IMR-90 (cell line): ENCODE data around the gene DCAF5. TPM values are rescaled to one million over a fixed set of nuclear protein-coding genes. Genes with fewer than 3 reads are reported as not detected.
A peak's percentile ranks its signal among the peaks of the same experiment; 100 is the strongest.

ENCODE experiments used
- ATAC-seq: fragments of 200-7000 bp; cut with Tn5 transposase; 2 replicates; pipeline ENCODE4 v1.9.1; 2020; ENCODE audit warnings: low read depth, mild to moderate bottlenecking, moderate library complexity
- BruUV-seq: library from RNA; stranded (reverse); fragments of 400-500 nt; replicated peaks from 2 replicates; lab custom pipeline; 2021; lab: Mats Ljungman, UMichigan
- CTCF ChIA-PET: fragments of 300-600 bp; formaldehyde crosslinking; extraction: SDS; loops from one replicate; lab custom pipeline; 2021; ENCODE audit warnings: antibody characterized with exemption; lab: Yijun Ruan, JAX
- POLR2A ChIA-PET: fragments of 300-600 bp; sonication (Branson Sonifier 250); formaldehyde crosslinking; loops from one replicate; lab custom pipeline; 2022; ENCODE audit warnings: antibody characterized with exemption; ENCODE audit not compliant: unreplicated experiment; lab: Charles Lee
- DNase-seq: peaks from one replicate; pipeline ENCODE4 v3.0.0; 2013
- H2AFZ ChIP-seq: replicated peaks from 2 replicates; pipeline ENCODE3; 2013; ENCODE audit warnings: low read length, mild to moderate bottlenecking; ENCODE audit not compliant: poor library complexity
- H2AK5ac ChIP-seq: 2 replicates; pipeline ENCODE4 v1.6.1; 2013; ENCODE audit warnings: low read depth, low read length, inconsistent platforms
- H2AK9ac ChIP-seq: replicated peaks from 2 replicates; pipeline ENCODE3; 2013; ENCODE audit warnings: mild to moderate bottlenecking, low read depth, low read length, moderate library complexity; ENCODE audit not compliant: poor library complexity
- H2BK120ac ChIP-seq: 2 replicates; pipeline ENCODE4 v1.6.1; 2013; ENCODE audit warnings: low read depth, low read length, inconsistent platforms
- H2BK15ac ChIP-seq: 3 replicates; pipeline ENCODE4 v1.6.1; 2013; ENCODE audit warnings: low read depth, low read length, inconsistent platforms
- H2BK20ac ChIP-seq: 2 replicates; pipeline ENCODE4 v1.6.1; 2013; ENCODE audit warnings: low read depth, mild to moderate bottlenecking, inconsistent platforms, low read length, moderate library complexity
- H2BK5ac ChIP-seq: 2 replicates; pipeline ENCODE4 v1.6.1; 2013; ENCODE audit warnings: mild to moderate bottlenecking, low read depth, low read length, inconsistent platforms; ENCODE audit not compliant: poor library complexity, severe bottlenecking
- H3K14ac ChIP-seq: replicated peaks from 2 replicates; pipeline ENCODE4 v1.6.1; 2013; ENCODE audit warnings: low read depth, low read length, inconsistent platforms
- H3K18ac ChIP-seq: 2 replicates; pipeline ENCODE4 v1.6.1; 2013; ENCODE audit warnings: low read depth, low read length, control low read depth
- H3K23ac ChIP-seq: 2 replicates; pipeline ENCODE4 v1.6.1; 2013; ENCODE audit warnings: low read depth, low read length, inconsistent platforms
- H3K27ac ChIP-seq: 2 replicates; pipeline ENCODE4 v1.5.1; 2013; ENCODE audit warnings: mild to moderate bottlenecking, control low read depth, low read length; ENCODE audit not compliant: insufficient read depth
- H3K27me3 ChIP-seq: 2 replicates; pipeline ENCODE4 v1.6.1; 2013; ENCODE audit warnings: low read length; ENCODE audit not compliant: control insufficient read depth, insufficient read depth
- H3K36me3 ChIP-seq: 2 replicates; pipeline ENCODE4 v1.6.1; 2013; ENCODE audit warnings: low read length, mixed read lengths; ENCODE audit not compliant: control insufficient read depth, insufficient read depth
- H3K4ac ChIP-seq: 2 replicates; pipeline ENCODE4 v1.6.1; 2013; ENCODE audit warnings: low read depth, low read length, inconsistent platforms
- H3K4me1 ChIP-seq: 2 replicates; pipeline ENCODE4 v1.6.1; 2013; ENCODE audit warnings: low read length, mixed read lengths; ENCODE audit not compliant: control insufficient read depth, insufficient read depth
- H3K4me2 ChIP-seq: 2 replicates; pipeline ENCODE4 v1.6.1; 2013; ENCODE audit warnings: low read depth, mild to moderate bottlenecking, control low read depth, low read length, moderate library complexity
- H3K4me3 ChIP-seq: 2 replicates; pipeline ENCODE4 v1.5.1; 2013; ENCODE audit warnings: low read depth, mild to moderate bottlenecking, control low read depth, low read length, moderate library complexity; ENCODE audit not compliant: insufficient read depth
- H3K56ac ChIP-seq: 2 replicates; pipeline ENCODE4 v1.6.1; 2013; ENCODE audit warnings: low read length, inconsistent platforms; ENCODE audit not compliant: insufficient read depth; ENCODE audit errors: extremely low read depth
- H3K79me1 ChIP-seq, 2 experiments: 2 replicates each; pipeline ENCODE4 v1.6.1; 2013; ENCODE audit warnings: low read length in 2 of 2, inconsistent platforms in 1 of 2, low read depth in 1 of 2
- H3K9ac ChIP-seq: 2 replicates; pipeline ENCODE4 v1.6.1; 2013; ENCODE audit warnings: low read depth, low read length, control low read depth
- H3K9me1 ChIP-seq: 2 replicates; pipeline ENCODE4 v1.6.1; 2013; ENCODE audit warnings: low read length, inconsistent platforms; ENCODE audit not compliant: insufficient read depth
- H3K9me3 ChIP-seq: 2 replicates; pipeline ENCODE4 v1.6.1; 2013; ENCODE audit warnings: low read length; ENCODE audit not compliant: control insufficient read depth, insufficient read depth
- H4K20me1 ChIP-seq: 2 replicates; pipeline ENCODE4 v1.6.1; 2013; ENCODE audit warnings: low read length, inconsistent platforms; ENCODE audit not compliant: insufficient read depth
- H4K5ac ChIP-seq: 2 replicates; pipeline ENCODE4 v1.6.1; 2013; ENCODE audit warnings: mild to moderate bottlenecking, low read depth, low read length, control low read depth
- H4K8ac ChIP-seq, 2 experiments: 2 replicates each; pipeline ENCODE4 v1.6.1; 2013; ENCODE audit warnings: low read depth in 2 of 2, low read length in 2 of 2, control low read depth in 1 of 2, inconsistent platforms in 1 of 2
- H4K91ac ChIP-seq: 2 replicates; pipeline ENCODE4 v1.6.1; 2013; ENCODE audit warnings: low read depth, low read length, inconsistent platforms; ENCODE audit not compliant: insufficient read depth
- BHLHE40 ChIP-seq: fragments of 150-350 bp; IDR thresholded peaks from 2 replicates; pipeline ENCODE4 v1.6.1; 2016; ENCODE audit warnings: mild to moderate bottlenecking, low read depth, low read length
- CHD1 ChIP-seq: IDR thresholded peaks from 2 replicates; pipeline ENCODE4 v1.6.1; 2012; ENCODE audit warnings: low read depth, low read length, improper control_type of control experiment
- ELK1 ChIP-seq: fragments of 150-350 bp; IDR thresholded peaks from 2 replicates; pipeline ENCODE4 v1.6.1; 2016; ENCODE audit warnings: low read depth, mild to moderate bottlenecking, low read length, moderate library complexity, borderline replicate concordance
- FOS ChIP-seq: fragments of 150-350 bp; IDR thresholded peaks from 2 replicates; pipeline ENCODE4 v1.6.1; 2016; ENCODE audit warnings: low read depth, low read length
- MAFK ChIP-seq: IDR thresholded peaks from 2 replicates; pipeline ENCODE4 v1.6.1; 2012; ENCODE audit warnings: low read depth, low read length, improper control_type of control experiment
- MAZ ChIP-seq: IDR thresholded peaks from 2 replicates; pipeline ENCODE4 v1.6.1; 2012; ENCODE audit warnings: low read depth, mild to moderate bottlenecking, low read length, improper control_type of control experiment, moderate library complexity, borderline replicate concordance
- MXI1 ChIP-seq: IDR thresholded peaks from 2 replicates; pipeline ENCODE4 v1.6.1; 2012; ENCODE audit warnings: low read depth, mild to moderate bottlenecking, low read length, moderate library complexity, borderline replicate concordance
- NFE2L2 ChIP-seq: fragments of 150-350 bp; IDR thresholded peaks from 2 replicates; pipeline ENCODE4 v1.6.1; 2016; ENCODE audit warnings: low read depth, mild to moderate bottlenecking, low read length
- RAD21 ChIP-seq: IDR thresholded peaks from 2 replicates; pipeline ENCODE4 v1.6.1; 2012; ENCODE audit warnings: low read length, improper control_type of control experiment
- RCOR1 ChIP-seq: IDR thresholded peaks from 2 replicates; pipeline ENCODE4 v1.6.1; 2012; ENCODE audit warnings: mild to moderate bottlenecking, low read length, improper control_type of control experiment; ENCODE audit not compliant: insufficient replicate concordance
- SMC3 ChIP-seq: fragments of 150-350 bp; IDR thresholded peaks from 2 replicates; pipeline ENCODE4 v1.6.1; 2016; ENCODE audit warnings: low read depth, mild to moderate bottlenecking, antibody characterized with exemption, low read length, moderate library complexity
- USF2 ChIP-seq: fragments of 150-350 bp; IDR thresholded peaks from 2 replicates; pipeline ENCODE4 v1.6.1; 2017; ENCODE audit warnings: mild to moderate bottlenecking, antibody characterized with exemption, low read length, low read depth
- WGBS, 2 experiments: methylation state at CpG; one replicate each; pipeline versions ENCODE4 v1.1.5 to v1.1.7; 2013; ENCODE audit warnings: missing lambda C conversion rate in 2 of 2; ENCODE audit not compliant: insufficient read length in 1 of 2; ENCODE audit errors: extremely low coverage in 2 of 2; 5-methylcytosine and 5-hydroxymethylcytosine counted together
- dilution Hi-C: fragments of 300-500 bp; cut with HindIII; formaldehyde crosslinking; loops from one replicate; pipeline ENCODE4 v1.14.3; 2018; ENCODE audit warnings: low sequenced_read_pairs; ENCODE audit not compliant: unreplicated experiment
- in situ Hi-C: fragments of 300-500 bp; cut with MboI; formaldehyde crosslinking; loops from 3 replicates; pipeline ENCODE4 v1.14.3; 2019; ENCODE audit warnings: low sequenced_read_pairs, inconsistent platforms, mixed read lengths
- intact Hi-C: fragments of 100-400 bp; cut with micrococcal nuclease; formaldehyde crosslinking; loops from 2 replicates; pipeline ENCODE4 v1.10.0; 2022
- polyA plus RNA-seq, 3 experiments: library from polyadenylated mRNA; depleted of rRNA; stranded (reverse); fragments of >200 nt; gene quantifications; 2 replicates each; pipeline ENCODE4 v1.2.3, GENCODE V29; 2012; ENCODE audit warnings: low replicate concordance in 1 of 3
- total RNA-seq: library from RNA; depleted of rRNA; stranded (reverse); fragments of >200 nt; gene quantifications from 2 replicates; pipeline ENCODE4 v1.2.3, GENCODE V29; 2012

Gene DCAF5
- total and polyA plus RNA-seq, 2 of the 4 experiments (the other 2 are of a cell fraction): 17.6 to 30.4 TPM

GRCh38 chr14:69050240-69051184 lies 102.4 kb downstream of the DCAF5 start:
- no peak for ATAC-seq
- Histone ChIP-seq H2BK5ac (peak overlapping the region; percentile 95), H2AFZ (no peak overlapping the region), H3K27ac (peak overlapping the region; percentile 95), H3K79me1 (peaks cover 23 to 75% of the 10 kb centered on the region in 2 experiments), H2BK20ac (peak overlapping the region; percentile 44; the same call in 1 of the 2 replicates), H3K23ac (peak overlapping the region; percentile 56; the same call in 1 of the 2 replicates), H3K9me3 (no peaks in the 10 kb centered on the region), H3K9me1 (peaks cover 46% of the 10 kb centered on the region), H3K27me3 (no peaks in the 10 kb centered on the region), H3K56ac (no peak overlapping the region; the same call in 1 of the 2 replicates), H2AK5ac (peak overlapping the region; percentile 84), H4K8ac (peak overlapping the region; percentile 10 to 71; a peak in 2 of 4 replicates), H2BK15ac (peak overlapping the region; percentile 50; the same call in 1 of the 3 replicates), H3K4ac (peak overlapping the region; percentile 79), H3K4me1 (peaks cover 34% of the 10 kb centered on the region), H3K36me3 (peaks cover 22% of the 10 kb centered on the region), H3K9ac (peak overlapping the region; percentile 66), H4K91ac (peak overlapping the region; percentile 68), H2AK9ac (no peak overlapping the region), H3K4me2 (peak overlapping the region; percentile 38), H3K18ac (peak overlapping the region; percentile 94), H4K5ac (peak overlapping the region; percentile 92), H4K20me1 (peaks cover 13% of the 10 kb centered on the region; the same call in 1 of the 2 replicates), H2BK120ac (peak overlapping the region; percentile 75; the same call in 1 of the 2 replicates), H3K14ac (peak overlapping the region; percentile 90), H3K4me3 (no peak overlapping the region)
- DNase-seq: no peak
- TF ChIP-seq USF2: no peak
- no peak for TF ChIP-seq NFE2L2
- no peak for TF ChIP-seq RAD21
- TF ChIP-seq SMC3: no peak
- TF ChIP-seq MAZ: no peak
- TF ChIP-seq MXI1: no peak
- TF ChIP-seq CHD1: no peak
- no peak for TF ChIP-seq RCOR1
- no peak for TF ChIP-seq FOS
- TF ChIP-seq MAFK: no peak
- TF ChIP-seq ELK1: no peak
- no peak for TF ChIP-seq BHLHE40
- no CpG with 5 or more reads among the region's 6 CpGs for WGBS, 2 experiments
- BruUV-seq: no TSS peak
- intact Hi-C loops (no loop called here), in situ Hi-C loops (no loop called here), dilution Hi-C loops (no loop called here)
- POLR2A ChIA-PET: no interaction called here
- CTCF ChIA-PET: interaction anchor here (0.6 to 0.7 kb wide), 2 partner anchors 11 to 108 kb away, joined by 3 read pairs; no protein-coding TSS in a partner anchor
